ENCODE measurements around the gene PLCL2.

Gene PLCL2

GRCh38 chr3:16992198-16992597, 107.4 kb downstream of the PLCL2 start:
- H3K27me3 ChIP-seq (ENCODE audit: insufficient read depth, low read length): no peaks in the 10 kb centered on the region
- H3K18ac ChIP-seq (ENCODE audit: low read length): no peak overlapping the region
- no peak overlapping the region for H2BK12ac ChIP-seq (ENCODE audit: low read length)
- no peak overlapping the region for H2AK5ac ChIP-seq (ENCODE audit: low read length)
- H2BK5ac ChIP-seq (ENCODE audit: low read depth, low read length, poor library complexity): no peak overlapping the region
- H2AFZ ChIP-seq (ENCODE audit: insufficient read depth, low read length, poor library complexity): no peak overlapping the region
- H3K4me3 ChIP-seq (ENCODE audit: low read depth, low read length): no peak overlapping the region
- no peak for DNase-seq
- no peaks in the 10 kb centered on the region for H3K79me2 ChIP-seq (ENCODE audit: control insufficient read depth, insufficient read depth, low read length, poor library complexity)
- H3K14ac ChIP-seq (ENCODE audit: low read length): no peak overlapping the region
- no peaks in the 10 kb centered on the region for H3K79me1 ChIP-seq (ENCODE audit: low read length)
- H2BK120ac ChIP-seq (ENCODE audit: insufficient read depth, low read length, poor library complexity): no peak overlapping the region
- H3K23ac ChIP-seq (ENCODE audit: low read length): no peak overlapping the region
- H3K9me3 ChIP-seq (ENCODE audit: insufficient read depth, low read depth, low read length): no peaks in the 10 kb centered on the region
- H4K91ac ChIP-seq (ENCODE audit: low read depth, low read length): no peak overlapping the region
- H3K27ac ChIP-seq (ENCODE audit: low read depth, low read length): no peak overlapping the region
- H3K4ac ChIP-seq (ENCODE audit: low read depth, low read length): no peak overlapping the region
- H3K9ac ChIP-seq (ENCODE audit: low read length): no peak overlapping the region
- H3K4me1 ChIP-seq (ENCODE audit: control insufficient read depth in 1 of 2, insufficient read depth in 2 of 2, low read length in 2 of 2): no peaks in the 10 kb centered on the region
- H3K4me2 ChIP-seq (ENCODE audit: low read length): no peak overlapping the region
- no peaks in the 10 kb centered on the region for H3K36me3 ChIP-seq (ENCODE audit: control insufficient read depth in 1 of 2, insufficient read depth in 2 of 2, low read length in 2 of 2)
- H4K8ac ChIP-seq (ENCODE audit: low read depth, low read length): no peak overlapping the region
- H4K12ac ChIP-seq (ENCODE audit: low read depth, low read length): no peak overlapping the region
- no CpG with 5 or more reads among the region's 3 CpGs for WGBS (ENCODE audit: extremely low coverage, insufficient coverage, insufficient read length)

GRCh38 chr3:16993227-16993626, 108.5 kb downstream of the PLCL2 start:
- Histone ChIP-seq H3K79me1 (ENCODE audit: low read length) (no peaks in the 10 kb centered on the region), H3K4ac (ENCODE audit: low read depth, low read length) (no peak overlapping the region), H4K8ac (ENCODE audit: low read depth, low read length) (no peak overlapping the region), H3K9ac (ENCODE audit: low read length) (no peak overlapping the region), H3K23ac (ENCODE audit: low read length) (no peak overlapping the region), H2AK5ac (ENCODE audit: low read length) (no peak overlapping the region), H3K36me3 (ENCODE audit: control insufficient read depth in 1 of 2, insufficient read depth in 2 of 2, low read length in 2 of 2) (no peaks in the 10 kb centered on the region), H4K12ac (ENCODE audit: low read depth, low read length) (no peak overlapping the region), H3K14ac (ENCODE audit: low read length) (no peak overlapping the region), H2BK5ac (ENCODE audit: low read depth, low read length, poor library complexity) (no peak overlapping the region), H3K79me2 (ENCODE audit: control insufficient read depth, insufficient read depth, low read length, poor library complexity) (no peaks in the 10 kb centered on the region), H3K4me3 (ENCODE audit: low read depth, low read length) (no peak overlapping the region), H2BK120ac (ENCODE audit: insufficient read depth, low read length, poor library complexity) (no peak overlapping the region), H2AFZ (ENCODE audit: insufficient read depth, low read length, poor library complexity) (no peak overlapping the region), H3K4me1 (ENCODE audit: control insufficient read depth in 1 of 2, insufficient read depth in 2 of 2, low read length in 2 of 2) (no peaks in the 10 kb centered on the region), H3K27ac (ENCODE audit: low read depth, low read length) (no peak overlapping the region), H2BK12ac (ENCODE audit: low read length) (no peak overlapping the region), H3K4me2 (ENCODE audit: low read length) (no peak overlapping the region), H3K18ac (ENCODE audit: low read length) (no peak overlapping the region), H3K27me3 (ENCODE audit: insufficient read depth, low read length) (no peaks in the 10 kb centered on the region), H4K91ac (ENCODE audit: low read depth, low read length) (no peak overlapping the region), H3K9me3 (ENCODE audit: insufficient read depth, low read depth, low read length) (no peaks in the 10 kb centered on the region)
- peak; percentile 20 to 76 for DNase-seq
- no CpG with 5 or more reads among the region's 1 CpG for WGBS (ENCODE audit: extremely low coverage, insufficient coverage, insufficient read length)

DNA sequence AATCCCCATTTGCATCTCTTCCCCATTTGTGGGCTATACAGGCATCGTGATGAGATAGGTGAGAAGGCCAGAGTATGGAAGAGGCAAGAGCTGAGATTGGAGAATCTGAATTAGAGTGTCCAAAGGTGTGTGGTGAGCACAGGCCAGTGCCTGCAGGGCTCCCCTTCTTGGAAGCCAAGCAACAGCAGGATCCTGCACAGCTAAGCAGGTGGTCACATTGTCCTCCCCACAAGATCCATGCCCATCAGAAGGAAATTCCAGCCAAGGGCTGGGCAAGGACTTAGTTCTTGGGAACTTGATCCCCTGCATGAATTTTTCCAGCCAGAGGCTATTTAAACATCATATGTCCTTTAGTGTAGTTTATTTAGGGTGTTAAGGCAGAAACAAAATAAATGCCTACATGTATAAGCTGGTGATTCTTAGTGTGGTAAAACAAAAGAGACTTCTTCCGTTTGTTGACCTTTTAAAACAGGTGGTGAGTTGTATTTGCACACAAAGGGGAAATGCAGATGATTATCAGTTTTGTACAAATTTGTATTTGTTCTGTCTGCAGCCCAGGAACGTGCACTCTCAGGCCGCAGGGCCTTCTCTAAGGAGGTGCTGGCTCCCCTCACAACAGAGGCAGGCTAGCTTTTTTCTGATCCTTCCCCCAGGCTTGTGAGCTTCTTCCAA, 110.2 kb downstream of the PLCL2 start:
- Histone ChIP-seq H2AFZ (ENCODE audit: insufficient read depth, low read length, poor library complexity) (no peak overlapping the region), H3K9ac (ENCODE audit: low read length) (no peak overlapping the region), H3K27me3 (ENCODE audit: insufficient read depth, low read length) (no peaks in the 10 kb centered on the region), H2BK5ac (ENCODE audit: low read depth, low read length, poor library complexity) (no peak overlapping the region), H3K27ac (ENCODE audit: low read depth, low read length) (no peak overlapping the region), H2BK120ac (ENCODE audit: insufficient read depth, low read length, poor library complexity) (no peak overlapping the region), H3K36me3 (ENCODE audit: control insufficient read depth in 1 of 2, insufficient read depth in 2 of 2, low read length in 2 of 2) (no peaks in the 10 kb centered on the region), H3K18ac (ENCODE audit: low read length) (no peak overlapping the region), H3K4me3 (ENCODE audit: low read depth, low read length) (no peak overlapping the region), H4K91ac (ENCODE audit: low read depth, low read length) (no peak overlapping the region), H4K8ac (ENCODE audit: low read depth, low read length) (no peak overlapping the region), H3K79me2 (ENCODE audit: control insufficient read depth, insufficient read depth, low read length, poor library complexity) (no peaks in the 10 kb centered on the region), H3K4me1 (ENCODE audit: control insufficient read depth in 1 of 2, insufficient read depth in 2 of 2, low read length in 2 of 2) (no peaks in the 10 kb centered on the region), H2BK12ac (ENCODE audit: low read length) (no peak overlapping the region), H4K12ac (ENCODE audit: low read depth, low read length) (no peak overlapping the region), H3K79me1 (ENCODE audit: low read length) (no peaks in the 10 kb centered on the region), H3K9me3 (ENCODE audit: insufficient read depth, low read depth, low read length) (no peaks in the 10 kb centered on the region), H3K14ac (ENCODE audit: low read length) (no peak overlapping the region), H2AK5ac (ENCODE audit: low read length) (no peak overlapping the region), H3K4ac (ENCODE audit: low read depth, low read length) (no peak overlapping the region), H3K4me2 (ENCODE audit: low read length) (no peak overlapping the region), H3K23ac (ENCODE audit: low read length) (no peak overlapping the region)
- DNase-seq: peak in 1 of 2 donors; percentile 25
- WGBS (ENCODE audit: extremely low coverage, insufficient coverage, insufficient read length): no CpG with 5 or more reads among the region's 4 CpGs

- H3K9me3 ChIP-seq (ENCODE audit: insufficient read depth, low read depth, low read length): no peaks in the 10 kb centered on the region
- H2BK12ac ChIP-seq (ENCODE audit: low read length): no peak overlapping the region
- no peak overlapping the region for H2BK120ac ChIP-seq (ENCODE audit: insufficient read depth, low read length, poor library complexity)
- no CpG with 5 or more reads among the region's 3 CpGs for WGBS (ENCODE audit: extremely low coverage, insufficient coverage, insufficient read length)
- H3K4me2 ChIP-seq (ENCODE audit: low read length): no peak overlapping the region
- no peaks in the 10 kb centered on the region for H3K79me1 ChIP-seq (ENCODE audit: low read length)
- H3K4me1 ChIP-seq (ENCODE audit: control insufficient read depth in 1 of 2, insufficient read depth in 2 of 2, low read length in 2 of 2): no peaks in the 10 kb centered on the region
- no peak overlapping the region for H4K12ac ChIP-seq (ENCODE audit: low read depth, low read length)
- H3K4ac ChIP-seq (ENCODE audit: low read depth, low read length): no peak overlapping the region
- H3K23ac ChIP-seq (ENCODE audit: low read length): no peak overlapping the region
- no peak overlapping the region for H3K4me3 ChIP-seq (ENCODE audit: low read depth, low read length)
- no peak overlapping the region for H2AK5ac ChIP-seq (ENCODE audit: low read length)
- no peaks in the 10 kb centered on the region for H3K36me3 ChIP-seq (ENCODE audit: control insufficient read depth in 1 of 2, insufficient read depth in 2 of 2, low read length in 2 of 2)
- H3K27me3 ChIP-seq (ENCODE audit: insufficient read depth, low read length): no peaks in the 10 kb centered on the region
- no peak overlapping the region for H3K18ac ChIP-seq (ENCODE audit: low read length)
- no peak overlapping the region for H3K14ac ChIP-seq (ENCODE audit: low read length)
- no peak overlapping the region for H2BK5ac ChIP-seq (ENCODE audit: low read depth, low read length, poor library complexity)
- no peak overlapping the region for H2AFZ ChIP-seq (ENCODE audit: insufficient read depth, low read length, poor library complexity)
- no peak overlapping the region for H3K27ac ChIP-seq (ENCODE audit: low read depth, low read length)
- no peak overlapping the region for H4K91ac ChIP-seq (ENCODE audit: low read depth, low read length)
- H3K79me2 ChIP-seq (ENCODE audit: control insufficient read depth, insufficient read depth, low read length, poor library complexity): no peaks in the 10 kb centered on the region
- no peak overlapping the region for H4K8ac ChIP-seq (ENCODE audit: low read depth, low read length)
- no peak for DNase-seq
- H3K9ac ChIP-seq (ENCODE audit: low read length): no peak overlapping the region
Observed at GRCh38 chr3:16995601-16996000, 110.8 kb downstream of the PLCL2 start.
